ENCODE measurements around the gene KIRREL1. TPM values are rescaled to one million over a fixed set of nuclear protein-coding genes. Genes with fewer than 3 reads are reported as not detected.

The KIRREL1 gene
- polyA plus RNA-seq, 1 experiment, result 42.3 TPM

- POLR2A ChIA-PET, result no interaction called here
- TF ChIP-seq, protein P1, sequence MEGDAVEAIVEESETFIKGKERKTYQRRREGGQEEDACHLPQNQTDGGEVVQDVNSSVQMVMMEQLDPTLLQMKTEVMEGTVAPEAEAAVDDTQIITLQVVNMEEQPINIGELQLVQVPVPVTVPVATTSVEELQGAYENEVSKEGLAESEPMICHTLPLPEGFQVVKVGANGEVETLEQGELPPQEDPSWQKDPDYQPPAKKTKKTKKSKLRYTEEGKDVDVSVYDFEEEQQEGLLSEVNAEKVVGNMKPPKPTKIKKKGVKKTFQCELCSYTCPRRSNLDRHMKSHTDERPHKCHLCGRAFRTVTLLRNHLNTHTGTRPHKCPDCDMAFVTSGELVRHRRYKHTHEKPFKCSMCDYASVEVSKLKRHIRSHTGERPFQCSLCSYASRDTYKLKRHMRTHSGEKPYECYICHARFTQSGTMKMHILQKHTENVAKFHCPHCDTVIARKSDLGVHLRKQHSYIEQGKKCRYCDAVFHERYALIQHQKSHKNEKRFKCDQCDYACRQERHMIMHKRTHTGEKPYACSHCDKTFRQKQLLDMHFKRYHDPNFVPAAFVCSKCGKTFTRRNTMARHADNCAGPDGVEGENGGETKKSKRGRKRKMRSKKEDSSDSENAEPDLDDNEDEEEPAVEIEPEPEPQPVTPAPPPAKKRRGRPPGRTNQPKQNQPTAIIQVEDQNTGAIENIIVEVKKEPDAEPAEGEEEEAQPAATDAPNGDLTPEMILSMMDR (IDR thresholded peaks at IDR 0.05; ENCODE audit: low read depth, low read length), result no peak
- Histone ChIP-seq H3K4me3 (ENCODE audit: low read depth, low read length) (no peak overlapping the region), H3K27ac (ENCODE audit: low read depth, low read length) (no peak overlapping the region), H3K27me3 (ENCODE audit: control insufficient read depth, insufficient read depth, low read length) (peaks cover 11% of the 10 kb centered on the region), H3K9me3 (ENCODE audit: control insufficient read depth, insufficient read depth, low read length) (no peaks in the 10 kb centered on the region)
- CTCF ChIA-PET, result interaction anchor here (0.8 to 2.0 kb wide), 3 partner anchors 10 to 173 kb away, joined by 3 to 9 read pairs (median 5); no protein-coding TSS in a partner anchor
- no peak for DNase-seq (ENCODE audit: low read depth, low spot score)
Observed at GRCh38 chr1:157951230-157951629, 42.2 kb upstream of the KIRREL1 start.

- TF ChIP-seq, protein P1 (IDR thresholded peaks at IDR 0.05; ENCODE audit: low read depth, low read length), result no peak
- POLR2A ChIA-PET, result no interaction called here
- Histone ChIP-seq H3K27ac (ENCODE audit: low read depth, low read length) (no peak overlapping the region), H3K9me3 (ENCODE audit: control insufficient read depth, insufficient read depth, low read length) (no peaks in the 10 kb centered on the region), H3K27me3 (ENCODE audit: control insufficient read depth, insufficient read depth, low read length) (peaks cover 17% of the 10 kb centered on the region), H3K4me3 (ENCODE audit: low read depth, low read length) (no peak overlapping the region)
- CTCF ChIA-PET, result interaction anchor here (2.0 kb wide), 1 partner anchor 11 kb away, joined by 9 read pairs; no protein-coding TSS in a partner anchor
- DNase-seq (ENCODE audit: low read depth, low spot score), result no peak
Observed at GRCh38 chr1:157952601-157953000, 40.8 kb upstream of the KIRREL1 start.

DNA sequence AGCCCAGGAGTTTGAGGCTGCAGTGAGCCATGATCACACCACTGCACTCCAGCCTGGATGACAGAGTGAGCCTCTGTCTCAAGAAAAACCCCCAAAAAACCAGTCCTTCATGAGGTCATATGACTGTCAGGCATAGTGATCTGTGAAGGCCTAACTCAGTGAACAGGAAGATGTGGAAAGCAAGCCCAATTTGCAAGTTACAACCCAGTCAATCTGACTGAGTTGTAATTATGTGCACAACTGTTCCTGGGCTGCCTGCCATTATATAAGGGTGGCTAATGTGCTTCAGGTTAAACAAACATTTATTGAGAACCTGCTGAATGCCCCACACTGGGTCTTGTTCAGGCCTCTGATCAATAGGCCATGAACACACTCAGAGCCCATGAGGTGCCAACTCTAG is 38.2 kb upstream of the KIRREL1 start:
- H3K27me3 ChIP-seq (ENCODE audit: control insufficient read depth, insufficient read depth, low read length), result peaks cover 37% of the 10 kb centered on the region
- DNase-seq (ENCODE audit: low read depth, low spot score), result no peak
- H3K27ac ChIP-seq (ENCODE audit: low read depth, low read length), result no peak overlapping the region
- TF ChIP-seq, protein P1 (IDR thresholded peaks at IDR 0.05; ENCODE audit: low read depth, low read length), result no peak
- ChIA-PET POLR2A (no interaction called here), CTCF (no interaction called here)
- H3K4me3 ChIP-seq (ENCODE audit: low read depth, low read length), result no peak overlapping the region
- H3K9me3 ChIP-seq (ENCODE audit: control insufficient read depth, insufficient read depth, low read length), result no peaks in the 10 kb centered on the region

DNA sequence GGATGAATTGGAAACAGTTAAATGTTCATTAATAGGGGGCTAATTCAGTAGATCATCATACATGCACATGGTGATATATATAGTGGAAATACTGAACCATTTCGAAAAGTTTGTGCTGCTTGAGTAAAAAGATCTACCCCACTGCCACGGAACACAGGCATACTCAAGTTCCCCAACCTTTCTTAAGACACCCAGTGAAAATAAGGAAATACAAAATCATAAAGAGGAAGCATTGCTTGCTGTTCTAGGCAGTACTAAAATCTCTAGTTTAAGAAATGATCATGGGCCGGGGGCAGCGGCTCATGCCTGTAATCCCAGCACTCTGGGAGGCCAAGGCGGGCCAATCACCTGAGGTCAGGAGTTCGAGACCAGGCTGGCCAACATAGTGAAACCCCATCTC is 37.6 kb upstream of the KIRREL1 start:
- Histone ChIP-seq H3K4me3 (ENCODE audit: low read depth, low read length) (no peak overlapping the region), H3K9me3 (ENCODE audit: control insufficient read depth, insufficient read depth, low read length) (no peaks in the 10 kb centered on the region), H3K27ac (ENCODE audit: low read depth, low read length) (no peak overlapping the region), H3K27me3 (ENCODE audit: control insufficient read depth, insufficient read depth, low read length) (peaks cover 41% of the 10 kb centered on the region)
- ChIA-PET POLR2A (no interaction called here), CTCF (interaction anchor here (18.9 kb wide), 1 partner anchor 165 kb away, joined by 1031 read pairs; a partner anchor contains a TSS)
- DNase-seq (ENCODE audit: low read depth, low spot score), result no peak
- TF ChIP-seq, protein P1 (IDR thresholded peaks at IDR 0.05; ENCODE audit: low read depth, low read length), result no peak

- Histone ChIP-seq H3K27ac (ENCODE audit: low read depth, low read length) (no peak overlapping the region), H3K27me3 (ENCODE audit: control insufficient read depth, insufficient read depth, low read length) (peaks cover 32% of the 10 kb centered on the region), H3K9me3 (ENCODE audit: control insufficient read depth, insufficient read depth, low read length) (no peaks in the 10 kb centered on the region), H3K4me3 (ENCODE audit: low read depth, low read length) (no peak overlapping the region)
- ChIA-PET POLR2A (no interaction called here), CTCF (interaction anchor here (1.4 to 18.9 kb wide), 3 partner anchors 12 to 377 kb away, joined by 4 to 1031 read pairs (median 4); a partner anchor contains a TSS)
- DNase-seq (ENCODE audit: low read depth, low spot score), result no peak
- TF ChIP-seq, protein P1 (IDR thresholded peaks at IDR 0.05; ENCODE audit: low read depth, low read length), result no peak
Observed at GRCh38 chr1:157956732-157957131, 36.7 kb upstream of the KIRREL1 start.
